Stimulated activated CD8-positive, alpha-beta memory T cell treated with anti-CD3 and anti-CD28 coated beads, Interleukin-15, amount 100 ng/mL, for 48 hours (primary cell): ENCODE measurements around the gene CORO2B.

Experiments
- DNase-seq, 2 donors: peaks; one replicate each; pipeline ENCODE4 v3.0.0-alpha.2; 2020; ENCODE audit warnings: low read depth in 2 of 2

CORO2B gene

DNA sequence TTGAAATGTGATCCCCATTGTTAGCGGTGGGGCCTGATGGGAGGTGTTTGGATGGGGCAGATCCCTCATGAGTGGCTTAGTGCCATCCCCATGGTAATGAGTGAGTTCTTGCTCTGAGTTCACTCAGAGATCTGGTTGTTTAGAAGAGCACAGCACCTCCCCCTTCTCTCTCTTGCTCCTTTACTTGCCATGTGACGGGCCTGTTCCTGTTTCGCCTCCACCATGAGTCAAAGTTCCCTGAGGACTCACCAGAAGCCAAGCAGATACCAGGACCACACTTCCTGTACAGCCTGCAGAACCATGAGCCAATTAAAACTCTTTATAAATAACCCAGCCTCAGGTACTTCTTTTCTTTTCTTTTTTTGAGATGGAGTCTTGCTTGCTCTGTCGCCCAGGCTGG lies 195.3 kb downstream of the CORO2B start:
- no peak for DNase-seq

DNA sequence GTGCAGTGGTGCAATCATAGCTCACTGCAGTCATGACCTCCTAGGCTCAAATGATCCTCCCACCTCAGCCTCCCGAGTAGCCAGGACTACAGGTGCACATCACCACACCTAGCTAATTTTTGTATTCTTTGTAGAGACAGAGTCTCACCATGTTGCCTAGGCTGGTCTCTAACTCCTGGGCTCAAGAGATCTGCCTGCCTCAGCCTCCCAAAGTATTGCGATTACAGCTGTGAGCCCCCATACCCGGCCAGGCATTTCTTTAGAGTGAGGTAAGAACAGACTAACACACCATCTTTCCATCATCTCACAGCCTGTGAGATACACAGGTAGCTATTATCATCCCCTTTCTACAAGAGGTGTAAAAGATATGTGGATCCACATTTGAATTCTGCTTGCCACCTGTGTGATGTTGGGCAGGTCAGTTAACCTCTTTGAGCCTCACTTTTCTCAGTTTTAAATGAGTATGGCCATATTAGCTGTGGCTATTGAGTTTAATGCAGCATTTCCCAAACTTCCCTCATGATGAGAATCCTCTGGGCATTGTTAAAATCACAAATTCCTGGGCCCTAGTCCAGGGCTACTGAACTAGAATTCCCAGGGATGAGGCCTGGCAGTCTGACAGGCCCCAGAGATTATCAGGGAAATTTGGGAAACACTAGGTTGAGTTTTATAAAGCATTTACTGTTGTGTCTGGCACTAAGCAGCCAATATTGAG lies 195.9 kb downstream of the CORO2B start:
- DNase-seq: no peak

DNA sequence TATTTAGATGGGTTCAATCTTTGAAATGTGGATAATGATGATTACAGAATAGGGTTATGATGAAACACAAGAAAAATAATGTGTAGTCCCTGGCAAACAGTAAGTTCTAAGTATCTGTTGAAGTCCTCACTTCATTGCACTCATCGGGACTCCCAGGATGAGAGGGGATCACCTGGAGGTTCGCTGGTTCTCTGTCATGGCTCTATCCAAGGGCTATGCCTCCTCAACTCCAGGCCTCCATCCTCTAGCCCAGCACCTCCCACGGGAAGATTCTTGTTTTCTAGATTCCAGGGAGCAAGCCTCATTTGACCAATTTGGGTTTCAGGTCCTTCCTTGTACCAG lies 196.4 kb downstream of the CORO2B start:
- no peak for DNase-seq

DNA sequence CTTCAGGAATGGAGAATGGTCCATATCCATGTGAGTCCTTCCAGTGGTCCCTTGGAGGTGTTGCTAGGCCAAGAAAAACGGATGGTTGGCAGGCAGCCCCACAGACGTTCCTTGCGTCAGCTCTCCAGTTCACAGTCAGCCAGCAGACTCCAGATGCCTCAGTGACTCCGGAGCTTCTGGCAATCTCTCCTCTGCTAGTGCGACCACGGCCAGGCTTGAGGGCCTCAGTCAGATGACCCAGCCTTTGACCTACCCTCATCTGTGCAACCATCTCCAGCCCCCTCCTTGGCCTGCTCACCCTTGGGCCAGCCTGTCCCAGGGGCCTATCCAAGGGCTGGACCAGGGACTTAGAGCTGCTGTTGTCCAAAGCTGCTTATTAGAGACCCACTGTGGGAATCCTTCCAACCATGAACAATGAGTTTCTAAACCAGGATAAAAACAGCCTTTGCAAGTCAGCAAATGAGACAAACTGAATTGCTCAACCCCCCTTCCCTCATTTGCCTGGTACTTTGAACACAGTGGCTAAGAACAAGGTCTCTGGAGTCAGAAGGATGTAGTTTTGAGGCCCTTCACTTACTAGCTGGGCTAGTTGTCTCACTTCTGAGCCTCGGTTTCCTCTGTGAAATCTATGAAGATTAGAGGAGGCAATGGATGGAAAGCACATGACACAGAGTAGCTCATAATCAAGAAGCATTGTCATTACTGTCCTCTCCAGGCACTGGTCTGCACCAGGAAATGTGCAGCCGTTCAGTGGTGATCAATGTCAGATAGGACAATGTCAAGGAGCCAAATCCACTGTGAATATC lies 197.1 kb downstream of the CORO2B start:
- DNase-seq: no peak

DNA sequence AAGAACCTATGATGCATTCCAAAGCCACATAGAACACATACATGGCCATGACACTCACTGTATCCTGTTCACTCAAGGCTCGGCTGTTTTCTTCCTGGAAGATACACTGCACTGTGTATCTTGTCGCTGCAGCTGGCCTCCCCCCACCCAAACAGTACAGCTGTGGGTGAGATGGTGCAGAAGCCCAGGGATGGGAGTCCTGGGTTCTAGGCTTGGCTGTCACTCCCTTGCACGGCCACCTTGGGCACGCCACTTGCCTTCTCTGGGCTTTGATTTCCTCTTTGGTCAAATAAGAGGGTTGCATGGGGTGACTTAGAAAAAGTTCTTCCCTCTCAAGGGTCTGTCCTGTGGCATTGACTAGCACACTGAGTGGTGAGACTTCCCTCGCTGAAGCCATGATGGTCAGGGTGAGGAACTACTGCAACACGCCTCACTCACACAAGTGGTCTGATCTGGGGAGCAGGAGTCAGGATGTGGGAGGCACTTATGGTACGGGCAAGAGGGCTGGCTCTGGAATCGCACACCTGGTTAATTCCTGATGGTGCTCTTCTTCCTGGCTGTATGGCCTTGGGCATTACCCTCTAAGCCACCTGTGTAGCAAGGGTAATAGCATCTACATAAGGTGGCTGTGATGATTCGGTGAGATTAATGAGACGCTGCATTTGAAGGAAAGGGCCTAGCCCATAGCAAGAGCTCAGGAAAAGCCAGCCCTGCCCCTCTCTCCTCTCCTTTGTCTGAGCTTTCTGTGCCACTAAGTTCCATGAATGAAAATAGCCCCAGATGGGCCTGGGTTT lies 197.9 kb downstream of the CORO2B start:
- DNase-seq: no peak
